Right lobe of liver (tissue), 6 donors: Measurements from ENCODE around the gene ZNF768. TPM values are rescaled to one million over a fixed set of nuclear protein-coding genes. Genes with fewer than 3 reads are reported as not detected.

Experiments
- ATAC-seq, 4 donors: fragments of 200-7000 bp; cut with Tn5 transposase; one replicate each; pipeline ENCODE4 v1.9.1; 2020; ENCODE audit warnings: mild to moderate bottlenecking in 4 of 4, moderate library complexity in 4 of 4
- DNase-seq, 3 donors: peaks; one replicate each; pipeline ENCODE4 v3.0.0-alpha.2; 2020
- H3K27ac ChIP-seq, 3 donors: fragments of 200-600 bp; one replicate each; pipeline ENCODE4 v1.8.0; 2022
- H3K27me3 ChIP-seq, 2 donors: fragments of 200-600 bp; one replicate each; pipeline ENCODE4 v1.8.0; 2022
- H3K36me3 ChIP-seq, 4 donors: fragments of 200-600 bp; sonication (generic) in 1 of 4; one replicate each; pipeline versions ENCODE4 v1.5.1 to v1.8.0; 2017 to 2022; ENCODE audit warnings: control low read depth in 1 of 4
- H3K4me1 ChIP-seq, 4 donors: fragments of 200-600 bp; sonication (generic) in 1 of 4; one replicate each; pipeline versions ENCODE4 v1.5.1 to v1.8.0; 2017 to 2022; ENCODE audit warnings: control low read depth in 1 of 4
- H3K4me3 ChIP-seq, 3 donors: fragments of 200-600 bp; one replicate each; pipeline ENCODE4 v1.8.0; 2022
- H3K9me3 ChIP-seq, 4 donors: fragments of 200-600 bp; sonication (generic) in 1 of 4; one replicate each; pipeline versions ENCODE4 v1.5.1 to v1.8.0; 2017 to 2022; ENCODE audit warnings: control low read depth in 1 of 4
- POLR2A ChIP-seq: fragments of 450-650 bp; IDR thresholded peaks from one replicate; pipeline ENCODE4 v1.6.1; 2017; ENCODE audit warnings: antibody characterized with exemption, mild to moderate bottlenecking
- WGBS: methylation state at CpG from one replicate; pipeline ENCODE4 v1.1.6; 2018; ENCODE audit warnings: low coverage, low lambda C conversion rate; ENCODE audit not compliant: insufficient coverage; ENCODE audit errors: missing lambda C conversion rate; 5-methylcytosine and 5-hydroxymethylcytosine counted together
- intact Hi-C, 2 donors: fragments of 100-400 bp; cut with DNase I; formaldehyde crosslinking; loops; one replicate each; pipeline versions ENCODE4 v1.11.2 to v1.14.1; 2022
- total RNA-seq, 6 experiments: library from RNA; depleted of rRNA in 2 of 6; stranded (reverse); fragments of >200 nt in 2 of 6; fragmentation: NEBNext Ultra II Directional in 3 of 6; extraction: Animal tissue kit (Norgen Biotek cat#: 25700) in 3 of 6; gene quantifications; one replicate each; pipeline versions ENCODE4 v1.1.0 to v1.2.4, GENCODE V29; 2016 to 2023
- TF ChIP-seq, protein P1 (sequence below), 4 donors: fragments of 200-600 bp in 3 of 4; fragments of 450-650 bp in 1 of 4; IDR thresholded peaks; one replicate each; pipeline versions ENCODE4 v1.5.1 to v1.8.0; 2016 to 2022; ENCODE audit warnings: antibody characterized with exemption in 4 of 4, mild to moderate bottlenecking in 2 of 4
- donor health status: DM: no; HTN: yes; CAD: no.
- donor health status: DM: no; HTN: no; CAD: no.
- donor health status: DM: no; HTN: no; CAD: no.
- donor health status: DM: no; HTN: yes; CAD: no.
- donor health status: DM: no; HTN: yes; CAD: no.

The ZNF768 gene
- total RNA-seq, 6 experiments from 2014 or later = 14.7 to 21.2 (median 18.8) TPM

DNA sequence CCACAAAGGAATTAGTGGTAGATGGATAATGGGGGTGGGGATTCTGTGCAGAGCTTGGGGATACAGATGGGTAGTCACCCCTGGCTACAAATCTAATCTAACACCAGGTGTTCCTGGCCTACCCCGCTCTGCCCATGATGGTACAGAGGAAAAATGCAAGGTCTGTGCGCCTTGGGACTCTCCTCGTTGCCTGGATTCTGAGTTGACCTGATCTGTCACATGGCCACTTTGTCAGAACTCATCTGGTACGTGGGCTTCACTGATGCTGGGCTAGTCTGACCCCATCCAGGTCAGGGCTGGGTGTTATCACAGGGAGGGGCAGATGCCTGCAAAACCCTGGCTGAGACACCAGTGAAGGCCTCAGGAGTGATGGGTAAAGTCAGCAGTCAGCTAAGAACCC is 26.6 kb upstream of the ZNF768 start:
- peaks cover 0 to 13% (median 4%) of the 10 kb centered on the region in 4 donors for H3K36me3 ChIP-seq
- H3K27ac ChIP-seq = no peak overlapping the region
- H3K4me3 ChIP-seq = no peak overlapping the region
- intact Hi-C loops = no loop called here
- DNase-seq (no peak), ATAC-seq (no peak)
- TF ChIP-seq, protein P1, sequence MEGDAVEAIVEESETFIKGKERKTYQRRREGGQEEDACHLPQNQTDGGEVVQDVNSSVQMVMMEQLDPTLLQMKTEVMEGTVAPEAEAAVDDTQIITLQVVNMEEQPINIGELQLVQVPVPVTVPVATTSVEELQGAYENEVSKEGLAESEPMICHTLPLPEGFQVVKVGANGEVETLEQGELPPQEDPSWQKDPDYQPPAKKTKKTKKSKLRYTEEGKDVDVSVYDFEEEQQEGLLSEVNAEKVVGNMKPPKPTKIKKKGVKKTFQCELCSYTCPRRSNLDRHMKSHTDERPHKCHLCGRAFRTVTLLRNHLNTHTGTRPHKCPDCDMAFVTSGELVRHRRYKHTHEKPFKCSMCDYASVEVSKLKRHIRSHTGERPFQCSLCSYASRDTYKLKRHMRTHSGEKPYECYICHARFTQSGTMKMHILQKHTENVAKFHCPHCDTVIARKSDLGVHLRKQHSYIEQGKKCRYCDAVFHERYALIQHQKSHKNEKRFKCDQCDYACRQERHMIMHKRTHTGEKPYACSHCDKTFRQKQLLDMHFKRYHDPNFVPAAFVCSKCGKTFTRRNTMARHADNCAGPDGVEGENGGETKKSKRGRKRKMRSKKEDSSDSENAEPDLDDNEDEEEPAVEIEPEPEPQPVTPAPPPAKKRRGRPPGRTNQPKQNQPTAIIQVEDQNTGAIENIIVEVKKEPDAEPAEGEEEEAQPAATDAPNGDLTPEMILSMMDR (IDR thresholded peaks at IDR 0.05) = no peak
- no peak for TF ChIP-seq POLR2A
- 100% methylated on average over 1 of the region's 4 CpGs for WGBS
- no peaks in the 10 kb centered on the region for H3K9me3 ChIP-seq
- no peaks in the 10 kb centered on the region for H3K27me3 ChIP-seq
- H3K4me1 ChIP-seq = peaks cover 0 to 7% (median 0%) of the 10 kb centered on the region in 4 donors

DNA sequence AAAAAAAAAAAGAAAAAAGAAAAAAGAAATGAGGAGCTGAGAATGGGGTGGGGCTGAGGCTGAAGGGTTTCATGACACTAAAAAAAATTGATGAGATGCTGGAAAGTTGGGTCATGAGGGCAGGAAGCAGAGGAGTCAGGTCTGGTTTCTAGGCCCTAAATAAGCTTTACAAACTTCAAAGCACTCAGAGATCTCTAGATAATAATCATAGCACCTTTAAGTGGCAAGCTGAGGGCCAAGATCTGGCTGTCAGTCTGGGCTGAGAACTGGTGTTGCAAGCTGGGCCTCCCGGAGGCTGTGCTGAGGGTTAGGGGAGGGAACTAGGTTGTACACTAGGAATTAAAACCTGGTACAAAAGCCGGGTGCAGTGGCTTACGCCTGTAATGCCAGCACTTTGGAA is 25.4 kb upstream of the ZNF768 start:
- TF ChIP-seq POLR2A = no peak
- TF ChIP-seq, protein P1 (IDR thresholded peaks at IDR 0.05) = no peak
- no peaks in the 10 kb centered on the region for H3K9me3 ChIP-seq
- ATAC-seq (peak in 2 of 4 donors; percentile 17 to 27), DNase-seq (no peak)
- no peaks in the 10 kb centered on the region for H3K27me3 ChIP-seq
- no peak overlapping the region for H3K4me3 ChIP-seq
- intact Hi-C loops = no loop called here
- 72% methylated on average over 3 of the region's 3 CpGs for WGBS
- H3K27ac ChIP-seq = no peak overlapping the region
- H3K36me3 ChIP-seq = peaks cover 0 to 13% (median 4%) of the 10 kb centered on the region in 4 donors
- H3K4me1 ChIP-seq = peaks cover 0 to 6% (median 0%) of the 10 kb centered on the region in 4 donors

DNA sequence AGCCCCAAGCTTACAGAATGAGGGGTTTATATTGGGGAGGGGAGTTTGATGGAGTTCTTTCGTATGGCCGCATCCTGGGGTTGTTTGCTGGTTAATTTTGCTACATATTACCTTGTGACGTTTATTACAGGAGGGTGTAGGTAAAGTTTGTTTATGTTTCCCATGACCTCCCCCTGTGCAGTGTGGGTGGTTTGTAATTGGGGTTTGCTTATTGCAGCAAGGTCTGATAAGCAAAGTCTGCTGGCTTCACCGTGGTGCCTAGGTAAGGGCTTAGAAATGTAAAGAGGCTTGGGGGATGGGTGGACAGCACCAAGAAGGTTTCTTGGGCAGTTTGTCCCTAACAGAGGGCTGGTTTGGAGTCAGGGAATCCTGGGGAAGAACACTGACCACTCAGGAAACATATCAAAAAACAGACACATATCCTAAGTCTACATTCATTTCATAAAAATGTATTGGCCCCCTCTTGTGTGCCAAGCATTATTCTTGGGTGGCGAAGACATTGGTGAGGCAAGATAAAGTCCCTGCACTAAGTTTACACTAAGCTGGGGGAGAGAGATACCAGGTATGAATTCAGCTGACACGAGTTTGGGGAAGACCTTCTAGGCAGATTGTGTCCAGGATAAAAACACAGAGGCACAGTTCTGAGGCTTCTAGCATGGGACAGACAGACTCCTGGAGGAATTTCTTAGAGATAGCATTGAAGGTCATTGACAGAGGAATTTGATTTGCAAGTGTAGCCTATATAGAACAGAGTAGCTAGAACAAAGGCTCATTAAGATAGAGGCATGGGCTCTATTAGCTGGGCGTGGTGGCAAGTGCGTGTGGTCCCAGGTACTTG is 22.3 kb upstream of the ZNF768 start:
- no peak overlapping the region for H3K4me3 ChIP-seq
- H3K9me3 ChIP-seq = no peaks in the 10 kb centered on the region
- WGBS = 62% methylated on average over 5 of the region's 8 CpGs
- no peaks in the 10 kb centered on the region for H3K4me1 ChIP-seq
- TF ChIP-seq, protein P1 (IDR thresholded peaks at IDR 0.05) = no peak
- no peak for TF ChIP-seq POLR2A
- intact Hi-C loops = no loop called here
- ATAC-seq = no peak
- no peak overlapping the region for H3K27ac ChIP-seq
- H3K36me3 ChIP-seq = no peaks in the 10 kb centered on the region
- H3K27me3 ChIP-seq = no peaks in the 10 kb centered on the region
- DNase-seq = no peak

DNA sequence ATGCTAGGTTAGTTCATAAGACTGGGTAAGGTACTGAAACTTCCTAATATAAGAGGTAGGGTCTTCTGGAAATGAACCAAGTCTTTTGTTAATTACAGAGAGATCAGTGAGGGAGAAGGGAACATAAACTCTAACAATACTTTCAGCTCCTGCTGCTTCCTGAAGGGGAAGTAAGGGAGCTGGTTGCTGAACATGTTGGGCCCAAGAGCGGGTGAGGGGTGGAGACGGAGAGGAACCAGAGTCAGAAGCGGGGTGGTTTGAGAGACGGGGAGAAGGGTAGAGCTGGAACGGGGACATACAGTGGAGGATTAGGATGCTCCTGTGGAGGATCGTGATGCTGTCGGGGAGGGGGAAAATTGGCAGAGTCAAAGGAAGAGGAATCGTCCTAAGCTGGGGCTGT is 19.7 kb upstream of the ZNF768 start:
- H3K27me3 ChIP-seq = no peaks in the 10 kb centered on the region
- no peaks in the 10 kb centered on the region for H3K36me3 ChIP-seq
- 58% methylated on average over 4 of the region's 8 CpGs for WGBS
- no peaks in the 10 kb centered on the region for H3K9me3 ChIP-seq
- DNase-seq = no peak
- TF ChIP-seq POLR2A = no peak
- TF ChIP-seq, protein P1 (IDR thresholded peaks at IDR 0.05) = no peak
- no peak overlapping the region for H3K4me3 ChIP-seq
- peak in 3 of 4 donors; percentile 25 to 43 (median 33) for ATAC-seq
- intact Hi-C loops = no loop called here
- no peak overlapping the region for H3K27ac ChIP-seq
- no peaks in the 10 kb centered on the region for H3K4me1 ChIP-seq
